ENCODE data around the gene SPATA7. TPM values are rescaled to one million over a fixed set of nuclear protein-coding genes. Genes with fewer than 3 reads are reported as not detected.

SPATA7 gene
- total and polyA plus RNA-seq, 9 of the 15 experiments (the other 6 are each of a cell fraction or from before 2014, with no cell fraction given) = 0.80 to 3.3 (median 2.5) TPM

DNA sequence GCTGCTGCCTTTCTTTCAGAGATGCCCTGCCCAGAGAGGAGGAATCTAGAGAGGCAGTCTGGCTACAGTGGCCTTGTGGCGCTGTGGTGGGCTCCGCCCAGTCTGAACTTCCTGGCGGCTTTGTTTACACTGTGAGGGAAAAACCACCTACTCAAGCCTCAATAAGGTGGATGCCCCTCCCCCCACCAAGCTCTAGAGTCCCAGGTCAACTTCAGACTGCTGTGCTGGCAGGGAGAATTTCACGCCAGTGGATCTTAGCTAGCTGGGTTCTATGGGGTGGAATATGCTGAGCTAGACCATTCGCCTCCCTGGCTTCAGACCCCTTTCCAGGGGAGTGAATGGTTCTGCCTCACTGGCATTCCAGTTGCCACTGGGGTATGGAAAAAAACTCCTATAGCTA is 25.6 kb downstream of the SPATA7 start:
- in situ Hi-C loops (cut with MboI) = no loop called here
- H3K4me3 ChIP-seq = no peak overlapping the region
- 31% methylated on average over 5 of the region's 5 CpGs for WGBS (ENCODE audit: insufficient coverage, low coverage, missing lambda C conversion rate)
- H3K9me3 ChIP-seq (replicated peaks; ENCODE audit: control insufficient read depth, insufficient read depth, low read depth, low read length) = no peaks in the 10 kb centered on the region; the same call in 1 of the 2 replicates
- no peak overlapping the region for H3K4me2 ChIP-seq (ENCODE audit: insufficient read depth, low read length)
- no peak overlapping the region for H3K9ac ChIP-seq (ENCODE audit: insufficient read depth in 1 of 2, low read depth in 2 of 2, low read length in 2 of 2)
- H3K27me3 ChIP-seq (ENCODE audit: control insufficient read depth in 2 of 2, insufficient read depth in 2 of 2, low read length in 2 of 2) = no peaks in the 10 kb centered on the region
- FAIRE-seq = no peak
- no peaks in the 10 kb centered on the region for H4K20me1 ChIP-seq (replicated peaks; ENCODE audit: control insufficient read depth, insufficient read depth, low read length)
- TF ChIP-seq FOXA3 (CRISPR knock-in tag; conservative IDR thresholded peaks at IDR 0.05 in 1 of 2, IDR thresholded peaks at IDR 0.05 in 1 of 2) (0 out of 4 replicates have a peak, but pooled peaks of 1 of the 2 experiments have one; percentile 26), FOXK2 (conservative IDR thresholded peaks at IDR 0.05 in 1 of 2, IDR thresholded peaks at IDR 0.05 in 1 of 2; ENCODE audit: low read depth in 2 of 2) (0 out of 4 replicates have a peak, but pooled peaks have one; percentile 25 to 33), MTA3 (IDR thresholded peaks at IDR 0.05; ENCODE audit: borderline replicate concordance) (no peak)
- TF ChIP-seq, protein P1, sequence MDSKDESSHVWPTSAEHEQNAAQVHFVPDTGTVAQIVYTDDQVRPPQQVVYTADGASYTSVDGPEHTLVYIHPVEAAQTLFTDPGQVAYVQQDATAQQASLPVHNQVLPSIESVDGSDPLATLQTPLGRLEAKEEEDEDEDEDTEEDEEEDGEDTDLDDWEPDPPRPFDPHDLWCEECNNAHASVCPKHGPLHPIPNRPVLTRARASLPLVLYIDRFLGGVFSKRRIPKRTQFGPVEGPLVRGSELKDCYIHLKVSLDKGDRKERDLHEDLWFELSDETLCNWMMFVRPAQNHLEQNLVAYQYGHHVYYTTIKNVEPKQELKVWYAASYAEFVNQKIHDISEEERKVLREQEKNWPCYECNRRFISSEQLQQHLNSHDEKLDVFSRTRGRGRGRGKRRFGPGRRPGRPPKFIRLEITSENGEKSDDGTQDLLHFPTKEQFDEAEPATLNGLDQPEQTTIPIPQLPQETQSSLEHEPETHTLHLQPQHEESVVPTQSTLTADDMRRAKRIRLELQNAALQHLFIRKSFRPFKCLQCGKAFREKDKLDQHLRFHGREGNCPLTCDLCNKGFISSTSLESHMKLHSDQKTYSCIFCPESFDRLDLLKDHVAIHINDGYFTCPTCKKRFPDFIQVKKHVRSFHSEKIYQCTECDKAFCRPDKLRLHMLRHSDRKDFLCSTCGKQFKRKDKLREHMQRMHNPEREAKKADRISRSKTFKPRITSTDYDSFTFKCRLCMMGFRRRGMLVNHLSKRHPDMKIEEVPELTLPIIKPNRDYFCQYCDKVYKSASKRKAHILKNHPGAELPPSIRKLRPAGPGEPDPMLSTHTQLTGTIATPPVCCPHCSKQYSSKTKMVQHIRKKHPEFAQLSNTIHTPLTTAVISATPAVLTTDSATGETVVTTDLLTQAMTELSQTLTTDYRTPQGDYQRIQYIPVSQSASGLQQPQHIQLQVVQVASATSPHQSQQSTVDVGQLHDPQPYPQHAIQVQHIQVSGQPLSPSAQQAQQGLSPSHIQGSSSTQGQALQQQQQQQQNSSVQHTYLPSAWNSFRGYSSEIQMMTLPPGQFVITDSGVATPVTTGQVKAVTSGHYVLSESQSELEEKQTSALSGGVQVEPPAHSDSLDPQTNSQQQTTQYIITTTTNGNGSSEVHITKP (IDR thresholded peaks at IDR 0.05; ENCODE audit: partially characterized antibody) = peak; percentile 94
- H3K4me1 ChIP-seq (replicated peaks in 1 of 2; ENCODE audit: control insufficient read depth in 2 of 2, insufficient read depth in 2 of 2, low read length in 2 of 2) = no peaks in the 10 kb centered on the region; a peak in 1 of 5 replicates
- BruUV-seq (replicated peaks) = no TSS peak
- peak; percentile 29; the same call in 2 of the 3 replicates for ATAC-seq
- H2AFZ ChIP-seq (ENCODE audit: low read depth, low read length) = peak overlapping the region; percentile 51; the same call in 1 of the 2 replicates
- ChIA-PET CTCF (ENCODE audit: low intra/inter-chr PET ratio) (no interaction called here), POLR2A (interaction anchor here (0.6 kb wide), 1 partner anchor 25 kb away, joined by 3 read pairs; no protein-coding TSS in a partner anchor)
- intact Hi-C loops (cut with micrococcal nuclease) = no loop called here
- no peak overlapping the region for H3K27ac ChIP-seq (ENCODE audit: extremely low read depth, low read depth, low read length)
- H3K36me3 ChIP-seq (ENCODE audit: control insufficient read depth, insufficient read depth, low read length) = no peaks in the 10 kb centered on the region
- H3K79me2 ChIP-seq (ENCODE audit: control insufficient read depth, insufficient read depth, low read length) = no peaks in the 10 kb centered on the region
- DNase-seq (ENCODE audit: extremely low read depth in 1 of 4, low spot score in 3 of 4) = peak in 2 of 4 experiments; percentile 2 to 43
- H3K9me1 ChIP-seq (ENCODE audit: control insufficient read depth, insufficient read depth, low read length) = no peaks in the 10 kb centered on the region
